ENCODE measurements around the gene ZNF776. TPM values are rescaled to one million over a fixed set of nuclear protein-coding genes. Genes with fewer than 3 reads are reported as not detected.
"Not testable (repeated sequence)": the region's sequence is repeated elsewhere in the genome, so short reads cannot be mapped to it uniquely, and the experiment has no call there.

The ZNF776 gene
- total and polyA plus RNA-seq, 2 of the 13 experiments (the other 11 are each of a cell fraction or from before 2014, with no cell fraction given), result 7.6 to 16.9 TPM

- H2AFZ ChIP-seq (ENCODE audit: low read length); H3K36me3 ChIP-seq (replicated peaks in 1 of 2; ENCODE audit: control insufficient read depth in 1 of 2, insufficient read depth in 2 of 2, low read length in 2 of 2); H3K27me3 ChIP-seq (ENCODE audit: control insufficient read depth in 1 of 2, insufficient read depth in 2 of 2, low read length in 2 of 2); H3K4me3 ChIP-seq (replicated peaks in 1 of 3; ENCODE audit: insufficient read depth in 1 of 3, low read depth in 2 of 3, low read length in 3 of 3); FAIRE-seq; ATAC-seq; in situ Hi-C loops (cut with HindIII; ENCODE audit: extremely low pct_ligation_motif_present, low pct_unique_long_range_greater_than_20kb); POLR2A ChIA-PET; BruUV-seq (replicated peaks); H3K9ac ChIP-seq (ENCODE audit: insufficient read depth, low read depth, low read length); H4K20me1 ChIP-seq (ENCODE audit: insufficient read depth, low read length); H3K4me1 ChIP-seq (ENCODE audit: insufficient read depth, low read length); DNase-seq (ENCODE audit: low spot score); intact Hi-C loops (cut with micrococcal nuclease; ENCODE audit: unreplicated experiment); H3K79me2 ChIP-seq (ENCODE audit: insufficient read depth, low read length); H3K4me2 ChIP-seq (ENCODE audit: low read depth, low read length); H3K27ac ChIP-seq (ENCODE audit: extremely low read length, insufficient read depth, low read length); H3K9me3 ChIP-seq (ENCODE audit: low read length): not testable (repeated sequence)
- 94% methylated on average over 7 of the region's 7 CpGs for WGBS (ENCODE audit: low lambda C conversion rate)
- CTCF ChIA-PET (ENCODE audit: low intra/inter-chr PET ratio, low total read pairs), result interaction anchor here (1.3 kb wide), 2 partner anchors 165 to 416 kb away, joined by 3 to 6 read pairs; no protein-coding TSS in a partner anchor
- TF ChIP-seq FOSL2 (CRISPR knock-in tag; IDR thresholded peaks at IDR 0.05), result peak; percentile 31; the same call in 1 of the 2 replicates
Measured at GRCh38 chr19:57738770-57739169, 7.8 kb upstream of the ZNF776 start.

- FAIRE-seq (no peak), DNase-seq (ENCODE audit: low spot score) (no peak), ATAC-seq (peak; percentile 9; the same call in 2 of the 3 replicates)
- Histone ChIP-seq H2AFZ (ENCODE audit: low read length) (no peak overlapping the region), H3K4me2 (ENCODE audit: low read depth, low read length) (peak overlapping the region; percentile 88), H3K4me1 (ENCODE audit: insufficient read depth, low read length) (peaks cover 33% of the 10 kb centered on the region), H4K20me1 (ENCODE audit: insufficient read depth, low read length) (no peaks in the 10 kb centered on the region), H3K27ac (ENCODE audit: extremely low read length, insufficient read depth, low read length) (peak overlapping the region; percentile 89), H3K9ac (ENCODE audit: insufficient read depth, low read depth, low read length) (peak overlapping the region; percentile 92), H3K4me3 (replicated peaks in 1 of 3; ENCODE audit: insufficient read depth in 1 of 3, low read depth in 2 of 3, low read length in 3 of 3) (peak overlapping the region; percentile 87 to 100 (median 99)), H3K36me3 (replicated peaks in 1 of 2; ENCODE audit: control insufficient read depth in 1 of 2, insufficient read depth in 2 of 2, low read length in 2 of 2) (peaks cover 7 to 24% of the 10 kb centered on the region in 2 experiments), H3K79me2 (ENCODE audit: insufficient read depth, low read length) (peaks cover 34% of the 10 kb centered on the region), H3K27me3 (ENCODE audit: control insufficient read depth in 1 of 2, insufficient read depth in 2 of 2, low read length in 2 of 2) (no peaks in the 10 kb centered on the region; a peak in 1 of 5 replicates), H3K9me3 (ENCODE audit: low read length) (no peaks in the 10 kb centered on the region)
- WGBS (ENCODE audit: low lambda C conversion rate), result 30% methylated on average over 6 of the region's 6 CpGs
- ChIA-PET CTCF (ENCODE audit: low intra/inter-chr PET ratio, low total read pairs) (no interaction called here), POLR2A (interaction anchor here (1.3 to 2.2 kb wide), 5 partner anchors 66 to 436 kb away, joined by 3 to 13 read pairs (median 6); partner anchors contain the start of genes ZNF551, ZNF552 and ZNF587B)
- intact Hi-C loops (cut with micrococcal nuclease; ENCODE audit: unreplicated experiment) (loop anchor here (2.0 kb wide), 2 partner anchors 71 to 169 kb away; partner anchors contain the start of gene ZNF416), in situ Hi-C loops (cut with HindIII; ENCODE audit: extremely low pct_ligation_motif_present, low pct_unique_long_range_greater_than_20kb) (loop anchor here (10.0 kb wide), 1 partner anchor 407 kb away; the partner anchor contains the start of gene ZNF329)
- BruUV-seq (replicated peaks), result no TSS peak
- TF ChIP-seq LBX2 (CRISPR knock-in tag; IDR thresholded peaks at IDR 0.05; ENCODE audit: borderline replicate concordance), result no peak
- TF ChIP-seq MBNL3 (CRISPR knock-in tag; conservative IDR thresholded peaks at IDR 0.05), result no peak
- TF ChIP-seq ISL2 (CRISPR knock-in tag; IDR thresholded peaks at IDR 0.05), result no peak
- TF ChIP-seq E2F1 (CRISPR knock-in tag; IDR thresholded peaks at IDR 0.05), result no peak
- TF ChIP-seq ELF4 (CRISPR knock-in tag; IDR thresholded peaks at IDR 0.05; ENCODE audit: borderline replicate concordance), result no peak
- no peak for TF ChIP-seq CSRNP2 (CRISPR knock-in tag; conservative IDR thresholded peaks at IDR 0.05; ENCODE audit: low read depth)
- no peak for TF ChIP-seq HINFP (CRISPR knock-in tag; IDR thresholded peaks at IDR 0.05; ENCODE audit: low read depth)
- TF ChIP-seq KDM2A (CRISPR knock-in tag; IDR thresholded peaks at IDR 0.05; ENCODE audit: borderline replicate concordance, low read depth), result no peak
- TF ChIP-seq GATAD1 (CRISPR knock-in tag; IDR thresholded peaks at IDR 0.05), result no peak
- TF ChIP-seq SMAD1 (CRISPR knock-in tag; IDR thresholded peaks at IDR 0.05; ENCODE audit: borderline replicate concordance, low read depth), result no peak
- TF ChIP-seq KMT2B (CRISPR knock-in tag; IDR thresholded peaks at IDR 0.05), result no peak
- no peak for TF ChIP-seq ZNF333 (CRISPR knock-in tag; IDR thresholded peaks at IDR 0.05; ENCODE audit: borderline replicate concordance)
Measured at GRCh38 chr19:57747472-57747807, 825 bp downstream of the ZNF776 start.
